Endothelial cell of coronary artery (primary cell): Measurements from ENCODE around the gene MCM3AP. TPM values are rescaled to one million over a fixed set of nuclear protein-coding genes. Genes with fewer than 3 reads are reported as not detected.

ENCODE experiments used
- total RNA-seq: library from RNA; depleted of rRNA; stranded (reverse); fragments of >200 nt; gene quantifications from 2 replicates; pipeline ENCODE4 v1.2.3, GENCODE V29; 2014

The MCM3AP gene
- total RNA-seq: 66.5 and 76.3 TPM in 2 replicates

GRCh38 chr21:46285206-46285661 is at the start of gene MCM3AP:
Gene MCM3AP, minus strand, starts transcription at chr21:46285611. Its CDS starts 325 bp downstream, at chr21:46285286.

GRCh38 chr21:46323710-46324389 is 38.4 kb upstream of the MCM3AP start, which contains the start of the genes C21orf58 and PCNT:
Gene C21orf58, minus strand, starts transcription at chr21:46323870. Its CDS starts 1,132 bp downstream, at chr21:46322738.
Gene PCNT, plus strand, starts transcription at chr21:46324156. Its CDS starts 73 bp downstream, at chr21:46324229.

GRCh38 chr21:46285761-46286647 is 593 bp upstream of the MCM3AP start, which contains the start of gene YBEY:
Gene YBEY, plus strand, starts transcription at chr21:46286342. Its CDS starts 572 bp downstream, at chr21:46286914.

GRCh38 chr21:46228345-46229051 is 56.9 kb downstream of the MCM3AP start, which contains the start of gene LSS:
Gene LSS, minus strand, starts transcription at chr21:46228774. Its CDS starts 29 bp downstream, at chr21:46228745.

Other genes starting within 250 kb of the MCM3AP start
- gene COL6A2, start 187.5 kb downstream of the MCM3AP start, total RNA-seq: 1.1 and 69.6 TPM in 2 replicates
- gene FTCD, start 130.0 kb downstream of the MCM3AP start, total RNA-seq: 0.09 and 0.18 TPM in 2 replicates
- gene SPATC1L, start 101.2 kb downstream of the MCM3AP start, total RNA-seq: 4.0 and 6.7 TPM in 2 replicates
- gene LSS, start 56.8 kb downstream of the MCM3AP start, total RNA-seq: 32.6 and 34.8 TPM in 2 replicates
- 4.6 and 10.8 TPM in 2 replicates for gene YBEY, start 731 bp upstream of the MCM3AP start, total RNA-seq
- 2.8 and 3.7 TPM in 2 replicates for gene C21orf58, start 38.3 kb upstream of the MCM3AP start, total RNA-seq
- gene PCNT, start 38.5 kb upstream of the MCM3AP start, total RNA-seq: 20.6 and 24.3 TPM in 2 replicates
- gene DIP2A, start 173.3 kb upstream of the MCM3AP start, total RNA-seq: 26.6 and 38.4 TPM in 2 replicates